Heart left ventricle (tissue), 16 donors: ENCODE data around the gene TBX1. TPM values are rescaled to one million over a fixed set of nuclear protein-coding genes. Genes with fewer than 3 reads are reported as not detected.
A peak's percentile ranks its signal among the peaks of the same experiment; 100 is the strongest.

ENCODE experiments used
- ATAC-seq, 4 donors: fragments of 200-7000 bp; cut with Tn5 transposase; one replicate each; pipeline ENCODE4 v1.9.1; 2020 to 2022; ENCODE audit warnings: moderate library complexity in 4 of 4, mild to moderate bottlenecking in 3 of 4, moderate number of reproducible peaks in 1 of 4
- DNase-seq, 5 donors: peaks; one replicate each; pipeline ENCODE4 v3.0.0-alpha.2; 2020
- H3K27ac ChIP-seq, 12 donors: fragments of 200-600 bp; sonication (generic) in 4 of 12; one replicate each; pipeline versions ENCODE4 v1.5.0 to v1.8.0; 2016 to 2022; ENCODE audit warnings: mild to moderate bottlenecking in 2 of 12
- H3K27me3 ChIP-seq, 9 donors: fragments of 200-600 bp; sonication (generic) in 2 of 9; one replicate each; pipeline versions ENCODE4 v1.5.1 to v1.8.0; 2016 to 2022; ENCODE audit warnings: mild to moderate bottlenecking in 3 of 9
- H3K36me3 ChIP-seq, 9 donors: fragments of 200-600 bp; sonication (generic) in 2 of 9; one replicate each; pipeline versions ENCODE4 v1.5.0 to v1.8.0; 2018 to 2022; ENCODE audit warnings: mild to moderate bottlenecking in 2 of 9
- H3K4me1 ChIP-seq, 12 donors: fragments of 200-600 bp; sonication (generic) in 4 of 12; one replicate each; pipeline versions ENCODE4 v1.5.0 to v1.8.0; 2016 to 2022; ENCODE audit warnings: mild to moderate bottlenecking in 3 of 12
- H3K4me3 ChIP-seq, 12 donors: fragments of 200-600 bp; sonication (generic) in 4 of 12; one replicate each; pipeline versions ENCODE4 v1.5.0 to v1.8.0; 2017 to 2022; ENCODE audit warnings: mild to moderate bottlenecking in 9 of 12, moderate library complexity in 4 of 12
- H3K9me3 ChIP-seq, 12 donors: fragments of 200-600 bp; sonication (generic) in 4 of 12; one replicate each; pipeline versions ENCODE4 v1.5.0 to v1.8.0; 2016 to 2022; ENCODE audit warnings: mild to moderate bottlenecking in 1 of 12
- CTCF ChIP-seq, 12 donors: fragments of 200-600 bp; sonication (generic) in 4 of 12; IDR thresholded peaks; one replicate each; pipeline versions ENCODE4 v1.5.0 to v1.8.0; 2018 to 2022; ENCODE audit warnings: antibody characterized with exemption in 12 of 12, mild to moderate bottlenecking in 5 of 12
- POLR2A ChIP-seq, 2 donors: fragments of 450-650 bp; IDR thresholded peaks; one replicate each; pipeline ENCODE4 v1.6.1; 2017; ENCODE audit warnings: antibody characterized with exemption in 2 of 2, mild to moderate bottlenecking in 2 of 2, moderate library complexity in 2 of 2
- WGBS, 4 donors: extraction: QIAGEN DNeasy Blood & Tissue Kit in 2 of 4; methylation state at CpG; one replicate each; pipeline versions ENCODE4 v1.1.5 to v1.1.7; 2013 to 2018; 5-methylcytosine and 5-hydroxymethylcytosine counted together
- intact Hi-C, 10 donors: fragments of 100-400 bp; cut with DNase I; formaldehyde crosslinking; loops; one replicate each; pipeline versions ENCODE4 v1.11.1 to v1.14.2; 2022
- polyA plus RNA-seq, 2 donors: library from polyadenylated mRNA; stranded (reverse); fragments of 200-250 nt; gene quantifications; one replicate each; pipeline ENCODE4 v1.2.3, GENCODE V29; 2013
- total RNA-seq, 9 donors: library from RNA; depleted of rRNA in 2 of 9; stranded (reverse); fragments of >200 nt in 2 of 9; fragmentation: NEBNext Ultra II Directional in 3 of 9; extraction: Animal tissue kit (Norgen Biotek cat#: 25700) in 3 of 9; gene quantifications; one replicate each; pipeline versions ENCODE4 v1.1.0 to v1.2.4, GENCODE V29; 2016 to 2023
- donor health status: ischemic (EF 13 %, LVEDD 7.1; RV severe dilation, severe dysfunction).
- donor health status: healthy with polysubstance abuse.
- donor health status: DM: no; HTN: yes; CAD: no.
- donor health status: DM: no; HTN: no; CAD: no.
- donor health status: ischemic (EF 25% LVEDD 6.9; RV normal size, moderate dysfunction).
- donor health status: ischemic (EF 25% LVEDD 5.7; RV mildly dilated, moderate dysfunction).
- donor health status: healthy.
- donor health status: DM: yes; HTN: yes; CAD: no.
- donor health status: ischemic (EF 35%, LVEDD 5.7; RV mildly dilated, moderate dysfunction).
- donor health status: nonischemic (EF 11% LVEDD 7.7; RV severe dilation, severe dysfunction).
- donor health status: DM: yes; HTN: yes; CAD: no.
- donor health status: PGD.
- donor health status: ischemic (EF 29% LVEDD 5.4; RV normal size, mild dysfunction).
- donor health status: nonischemic (EF 23%, LVEDD 6.1; RV moderate dilation, normal function).

The TBX1 gene
- total and polyA plus RNA-seq, 11 donors, result 0.11 to 3.1 (median 0.97) TPM; not detected in 1

DNA sequence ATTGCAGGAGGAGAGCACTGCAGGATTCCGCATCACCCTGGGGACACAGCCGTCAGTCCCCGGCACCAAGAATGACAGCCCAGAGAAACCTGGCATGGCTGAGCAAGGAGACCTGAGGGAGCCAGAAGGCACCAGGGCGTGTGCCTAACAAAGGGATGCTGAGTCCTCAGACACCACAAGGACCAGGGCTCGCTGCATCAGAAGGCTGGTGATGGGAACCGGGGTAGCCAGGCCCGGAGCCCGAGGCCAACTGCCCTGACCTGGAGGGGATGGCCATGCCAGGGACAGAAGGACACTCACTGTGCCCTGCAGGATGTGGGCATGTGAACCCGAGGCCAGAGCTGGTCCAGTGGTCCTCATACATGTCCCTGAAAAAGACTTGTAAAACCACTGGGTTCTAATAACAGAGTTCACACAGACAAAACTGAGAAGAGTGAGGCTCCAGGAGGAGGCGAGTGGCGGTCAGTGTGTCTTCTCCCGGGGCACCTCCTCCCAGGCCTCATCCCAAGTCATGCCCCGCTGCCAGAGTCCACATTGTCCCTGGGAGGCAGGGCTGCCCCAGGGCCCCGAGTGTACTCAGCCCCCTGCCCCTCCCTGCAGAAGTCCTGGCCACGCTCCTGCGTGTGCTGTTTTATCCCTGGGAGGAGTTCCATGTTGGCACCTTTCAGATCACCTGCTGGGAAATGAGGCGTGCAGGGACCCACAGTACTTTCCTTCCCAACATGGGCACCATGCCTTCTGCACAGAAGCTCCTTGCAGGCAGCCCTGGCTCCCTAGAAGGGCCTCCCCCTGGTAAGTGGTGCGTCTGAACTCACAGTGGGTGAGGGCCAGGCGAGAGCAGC is 42.5 kb downstream of the TBX1 start:
- no peaks in the 10 kb centered on the region for H3K36me3 ChIP-seq

DNA sequence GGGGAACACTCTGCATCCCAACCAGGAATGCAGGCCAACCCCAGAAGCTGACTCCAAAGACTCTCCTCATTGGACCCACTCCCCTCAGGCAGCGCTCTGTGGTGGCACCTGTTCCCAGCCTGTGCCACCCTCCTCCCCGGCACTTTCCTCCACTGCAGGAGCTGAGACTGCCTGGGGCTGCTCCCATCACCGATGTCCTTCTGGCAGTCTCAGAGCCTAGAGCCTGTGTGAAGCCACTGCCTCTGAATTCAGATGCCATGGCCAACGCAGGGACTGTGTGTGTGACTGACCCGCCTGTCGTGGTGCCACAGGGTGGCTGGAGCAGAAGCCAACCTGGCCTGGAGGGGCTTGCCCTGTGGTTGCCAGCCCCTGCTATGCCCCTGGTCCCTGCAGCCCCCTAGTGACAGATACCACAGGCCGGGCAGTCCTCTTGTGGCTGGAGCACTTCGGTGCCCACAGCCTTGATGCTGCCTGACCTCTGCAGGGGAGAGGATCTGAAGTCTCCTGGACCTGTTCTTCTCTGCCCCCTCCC is 43.2 kb downstream of the TBX1 start:
- Histone ChIP-seq H3K27ac (no peak overlapping the region), H3K9me3 (no peaks in the 10 kb centered on the region), H3K4me1 (peaks cover 0 to 5% (median 0%) of the 10 kb centered on the region in 12 donors), H3K36me3 (no peaks in the 10 kb centered on the region), H3K27me3 (no peaks in the 10 kb centered on the region), H3K4me3 (no peak overlapping the region)
- DNase-seq, result peak in 1 of 5 donors; percentile 38
- no peak for ATAC-seq
- no peak for TF ChIP-seq POLR2A (IDR thresholded peaks at IDR 0.05)
- no peak for TF ChIP-seq CTCF (IDR thresholded peaks at IDR 0.05)
- intact Hi-C loops, result loop anchor here in 1 of 10 donors (2.0 kb wide), 1 partner anchor 71 kb away; no protein-coding TSS in a partner anchor
- WGBS, 4 donors, result 94 to 100% (median 96%) methylated on average over 1 to 8 of the region's 8 CpGs

More for the DNA sequence above, 42.5 kb downstream of the TBX1 start:
- Histone ChIP-seq H3K4me1 (peaks cover 0 to 5% (median 0%) of the 10 kb centered on the region in 12 donors), H3K27me3 (no peaks in the 10 kb centered on the region), H3K27ac (no peak overlapping the region), H3K4me3 (no peak overlapping the region), H3K9me3 (no peaks in the 10 kb centered on the region)
- WGBS, 4 donors, result 95 to 98% (median 96%) methylated on average over 10 to 19 of the region's 19 CpGs
- ATAC-seq (no peak), DNase-seq (peak in 1 of 5 donors; percentile 36)
- intact Hi-C loops, result loop anchor here in 1 of 10 donors (2.0 kb wide), 1 partner anchor 70 kb away; no protein-coding TSS in a partner anchor
- TF ChIP-seq POLR2A (IDR thresholded peaks at IDR 0.05), result no peak
- TF ChIP-seq CTCF (IDR thresholded peaks at IDR 0.05), result no peak

DNA sequence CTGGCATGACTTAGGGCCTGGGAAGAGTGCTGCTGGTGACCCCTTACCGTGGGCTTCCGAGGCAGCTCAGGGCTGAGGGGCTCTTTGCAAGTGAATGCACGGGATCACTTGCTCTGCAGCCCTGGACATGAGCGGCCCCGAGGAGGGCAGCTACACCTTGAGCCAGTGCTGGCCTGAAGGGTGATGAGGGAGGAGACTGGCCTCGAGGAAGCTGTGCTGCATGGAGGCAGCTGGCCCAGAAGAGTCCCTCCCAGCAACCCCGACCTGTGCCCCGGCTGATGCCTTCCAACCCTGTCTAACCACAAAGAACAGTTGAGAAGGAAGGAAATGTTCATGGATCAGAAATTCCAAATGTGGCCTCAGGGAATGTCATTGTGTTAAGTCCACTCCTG is 45.2 kb downstream of the TBX1 start:
- Histone ChIP-seq H3K4me1 (peaks cover 0 to 6% (median 0%) of the 10 kb centered on the region in 12 donors), H3K27me3 (no peaks in the 10 kb centered on the region), H3K27ac (no peak overlapping the region), H3K4me3 (no peak overlapping the region), H3K9me3 (no peaks in the 10 kb centered on the region), H3K36me3 (no peaks in the 10 kb centered on the region)
- 77 to 88% (median 86%) methylated on average over 8 of the region's 8 CpGs for WGBS, 4 donors
- TF ChIP-seq CTCF (IDR thresholded peaks at IDR 0.05) (no peak), POLR2A (IDR thresholded peaks at IDR 0.05) (no peak)
- intact Hi-C loops, result loop anchor here in 1 of 10 donors (5.0 kb wide), 1 partner anchor 46 kb away; the partner anchor contains the start of genes GNB1L and RTL10
- ATAC-seq (no peak), DNase-seq (peak in 1 of 5 donors; percentile 20)
